Uterus (tissue), 4 donors: ENCODE results near the gene SLC28A2. TPM values are rescaled to one million over a fixed set of nuclear protein-coding genes. Genes with fewer than 3 reads are reported as not detected.
"Not testable (repeated sequence)": the region's sequence is repeated elsewhere in the genome, so short reads cannot be mapped to it uniquely, and the experiment has no call there.

Experiments used
- DNase-seq, 2 donors: peaks; one replicate each; pipeline ENCODE4 v3.0.0-alpha.2; 2019 to 2020
- H3K27ac ChIP-seq, 2 donors: fragments of 200-600 bp; sonication (generic); 1 replicate in 1 of 2; 2 replicates in 1 of 2; pipeline ENCODE4 v1.5.1; 2016 to 2018
- H3K27me3 ChIP-seq, 2 donors: fragments of 200-600 bp; sonication (generic); one replicate each; pipeline ENCODE4 v1.5.1; 2018 to 2019; ENCODE audit warnings: control low read depth in 1 of 2
- H3K36me3 ChIP-seq, 2 donors: fragments of 200-600 bp; sonication (generic); one replicate each; pipeline ENCODE4 v1.5.1; 2019; ENCODE audit warnings: control low read depth in 1 of 2
- H3K4me1 ChIP-seq, 2 donors: fragments of 200-600 bp; sonication (generic); one replicate each; pipeline ENCODE4 v1.5.1; 2018 to 2019; ENCODE audit warnings: control low read depth in 1 of 2
- H3K4me3 ChIP-seq, 2 donors: fragments of 200-600 bp; sonication (generic); 1 replicate in 1 of 2; 2 replicates in 1 of 2; pipeline ENCODE4 v1.5.1; 2018 to 2019; ENCODE audit warnings: mild to moderate bottlenecking in 1 of 2
- H3K9me3 ChIP-seq, 2 donors: fragments of 200-600 bp; sonication (generic); one replicate each; pipeline ENCODE4 v1.5.1; 2019; ENCODE audit warnings: control low read depth in 1 of 2
- CTCF ChIP-seq, 4 experiments: fragments of 200-600 bp in 2 of 4; fragments of 450-650 bp in 2 of 4; sonication (generic) in 2 of 4; IDR thresholded peaks; one replicate each; pipeline ENCODE4 v1.5.1; 2016 to 2019; ENCODE audit warnings: antibody characterized with exemption in 4 of 4, mild to moderate bottlenecking in 2 of 4, moderate library complexity in 1 of 4
- POLR2A ChIP-seq, 2 donors: fragments of 450-650 bp; IDR thresholded peaks; one replicate each; pipeline ENCODE4 v1.6.1; 2016; ENCODE audit warnings: antibody characterized with exemption in 2 of 2, mild to moderate bottlenecking in 1 of 2, moderate library complexity in 1 of 2
- intact Hi-C: fragments of 100-400 bp; cut with DNase I; formaldehyde crosslinking; loops from one replicate; pipeline ENCODE4 v1.15.1; 2023; ENCODE audit warnings: low total_unique reads
- total RNA-seq, 4 donors: library from RNA; depleted of rRNA in 3 of 4; stranded (reverse); fragments of >200 nt in 3 of 4; gene quantifications; one replicate each; pipeline versions ENCODE4 v1.1.0 to v1.2.4, GENCODE V29; 2014 to 2023
- donor health status: DM: yes; HTN: yes; CAD: no.

The SLC28A2 gene
- total RNA-seq, 4 donors from 2014 or later, result not detected

DNA sequence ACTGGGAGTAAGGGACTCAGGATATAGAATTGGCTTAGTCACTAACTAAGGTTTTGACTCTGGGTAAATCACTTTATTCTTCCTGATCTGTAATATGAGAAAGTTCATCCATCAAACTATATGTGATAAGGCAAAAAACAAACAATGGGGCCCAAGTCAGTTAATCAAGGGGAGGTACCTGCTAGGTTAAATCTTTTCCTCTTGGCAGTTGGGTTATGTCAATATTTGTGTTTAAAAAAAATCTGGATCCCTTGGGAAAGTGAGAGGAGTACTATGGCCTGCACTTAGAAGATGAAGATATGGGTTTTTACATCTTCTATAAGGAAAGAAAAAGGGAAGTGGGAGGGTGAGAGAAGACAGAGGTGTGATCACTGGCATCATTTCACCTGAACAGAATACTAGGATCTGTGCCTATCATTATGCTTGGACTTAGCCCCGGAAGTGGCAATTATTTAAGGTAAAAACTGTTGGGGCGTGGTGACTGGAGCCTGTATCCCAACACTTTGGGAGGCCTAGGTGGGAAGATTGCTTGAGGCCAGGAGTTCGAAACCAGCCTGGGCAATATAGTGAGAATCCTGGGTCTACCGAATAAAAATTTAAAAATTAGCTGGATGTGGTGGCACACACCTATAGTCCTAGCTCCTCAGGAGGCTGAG lies 2.8 kb upstream of the SLC28A2 start:
- intact Hi-C loops, result no loop called here
- no peak overlapping the region for H3K27ac ChIP-seq
- no peaks in the 10 kb centered on the region for H3K27me3 ChIP-seq
- H3K4me3 ChIP-seq, result no peak overlapping the region
- no peaks in the 10 kb centered on the region for H3K4me1 ChIP-seq
- H3K36me3 ChIP-seq, result no peaks in the 10 kb centered on the region
- H3K9me3 ChIP-seq, result peaks cover 0 to 3% of the 10 kb centered on the region in 2 donors
- TF ChIP-seq CTCF (IDR thresholded peaks at IDR 0.05), result no peak
- no peak for TF ChIP-seq POLR2A (IDR thresholded peaks at IDR 0.05)
- DNase-seq, result no peak

DNA sequence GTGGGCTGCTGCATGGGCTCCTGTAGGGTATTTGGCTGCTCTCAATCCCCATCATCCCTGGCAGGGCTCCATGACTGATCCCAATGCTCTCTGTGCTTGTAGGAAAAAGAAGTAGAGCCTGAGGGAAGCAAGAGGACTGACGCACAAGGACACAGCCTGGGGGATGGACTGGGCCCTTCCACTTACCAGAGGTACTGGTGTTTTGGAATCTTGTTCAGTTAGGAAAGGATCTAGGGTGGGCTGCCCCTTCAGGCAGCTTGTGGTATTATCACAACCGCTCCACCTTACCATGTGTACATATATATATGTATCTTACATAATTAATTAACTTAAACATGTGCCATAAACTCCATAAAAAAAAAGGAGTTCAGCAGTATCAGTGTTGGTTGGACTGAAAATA lies 1.3 kb downstream of the SLC28A2 start:
- TF ChIP-seq CTCF (IDR thresholded peaks at IDR 0.05) (no peak), POLR2A (IDR thresholded peaks at IDR 0.05) (no peak)
- no peak for DNase-seq
- intact Hi-C loops, result no loop called here

DNA sequence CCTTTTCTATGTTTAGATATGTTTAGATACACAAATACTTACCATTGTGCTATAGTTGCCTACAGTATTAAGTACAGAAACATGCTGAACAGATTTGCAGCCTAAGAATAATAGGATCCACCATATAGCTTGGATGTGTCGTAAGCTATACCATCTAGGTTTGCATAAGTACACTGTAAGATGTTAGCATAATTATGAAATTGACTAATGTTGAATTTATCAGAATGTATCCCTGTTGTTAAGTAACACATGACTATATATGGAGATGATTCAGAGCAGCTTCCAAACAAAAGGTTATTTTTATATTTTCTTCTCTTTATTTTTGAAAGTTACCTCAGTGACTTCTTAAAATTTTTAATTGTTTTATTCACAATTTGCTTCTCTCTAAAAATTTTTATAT lies 2.4 kb downstream of the SLC28A2 start:
- Histone ChIP-seq H3K9me3 (no peaks in the 10 kb centered on the region), H3K36me3 (no peaks in the 10 kb centered on the region), H3K4me3 (no peak overlapping the region), H3K27ac (no peak overlapping the region), H3K27me3 (no peaks in the 10 kb centered on the region), H3K4me1 (no peaks in the 10 kb centered on the region)
- no peak for DNase-seq
- TF ChIP-seq CTCF (IDR thresholded peaks at IDR 0.05) (no peak), POLR2A (IDR thresholded peaks at IDR 0.05) (no peak)
- intact Hi-C loops, result no loop called here

More for the DNA sequence above, 1.3 kb downstream of the SLC28A2 start:
- Histone ChIP-seq H3K27ac (no peak overlapping the region), H3K36me3 (no peaks in the 10 kb centered on the region), H3K4me1 (no peaks in the 10 kb centered on the region), H3K27me3 (no peaks in the 10 kb centered on the region), H3K9me3 (no peaks in the 10 kb centered on the region), H3K4me3 (no peak overlapping the region)

GRCh38 chr15:45254824-45255223 lies 2.8 kb downstream of the SLC28A2 start:
- DNase-seq, H3K4me3 ChIP-seq, H3K36me3 ChIP-seq, H3K27me3 ChIP-seq, H3K9me3 ChIP-seq, intact Hi-C loops, H3K4me1 ChIP-seq, H3K27ac ChIP-seq: not testable (repeated sequence)

- H3K36me3 ChIP-seq, result no peaks in the 10 kb centered on the region
- DNase-seq, result no peak
- H3K4me1 ChIP-seq, result no peaks in the 10 kb centered on the region
- no peak overlapping the region for H3K27ac ChIP-seq
- intact Hi-C loops, result no loop called here
- H3K9me3 ChIP-seq, result no peaks in the 10 kb centered on the region
- H3K27me3 ChIP-seq, result no peaks in the 10 kb centered on the region
- no peak for TF ChIP-seq POLR2A (IDR thresholded peaks at IDR 0.05)
- no peak for TF ChIP-seq CTCF (IDR thresholded peaks at IDR 0.05)
- H3K4me3 ChIP-seq, result no peak overlapping the region
These were observed 7.8 kb downstream of the SLC28A2 start for GRCh38 chr15:45259796-45260195.
